ENCODE measurements around the gene APOH. TPM values are rescaled to one million over a fixed set of nuclear protein-coding genes. Genes with fewer than 3 reads are reported as not detected.

APOH gene
- polyA plus RNA-seq, 1 donor (not counting 4 experiments of a cell fraction or from before 2014, with no cell fraction given): not detected

- Histone ChIP-seq H3K79me2 (ENCODE audit: control insufficient read depth, insufficient read depth, low read length) (no peaks in the 10 kb centered on the region), H3K4me2 (ENCODE audit: control insufficient read depth, extremely low read depth, insufficient read depth, low read depth, low read length) (no peak overlapping the region), H3K4me1 (ENCODE audit: control insufficient read depth, extremely low read depth, insufficient read depth, low read length) (no peaks in the 10 kb centered on the region), H3K27me3 (ENCODE audit: control insufficient read depth, extremely low read depth, insufficient read depth, low read length) (peaks cover 9% of the 10 kb centered on the region), H3K4me3 (ENCODE audit: control insufficient read depth in 2 of 3, extremely low read depth in 1 of 3, insufficient read depth in 2 of 3, low read depth in 1 of 3, low read length in 3 of 3) (no peak overlapping the region), H2AFZ (ENCODE audit: control insufficient read depth, low read length) (no peak overlapping the region), H3K9ac (ENCODE audit: control insufficient read depth, extremely low read depth, insufficient read depth, low read length) (no peak overlapping the region), H3K27ac (ENCODE audit: control insufficient read depth, insufficient read depth, low read length) (no peak overlapping the region), H3K9me1 (ENCODE audit: control insufficient read depth, extremely low read depth, insufficient read depth, low read length) (no peaks in the 10 kb centered on the region), H3K9me3 (ENCODE audit: control insufficient read depth, low read depth, low read length) (no peaks in the 10 kb centered on the region), H4K20me1 (ENCODE audit: control insufficient read depth, extremely low read depth, insufficient read depth, low read length) (no peaks in the 10 kb centered on the region), H3K36me3 (ENCODE audit: control insufficient read depth in 2 of 2, extremely low read depth in 1 of 2, insufficient read depth in 2 of 2, low read length in 2 of 2) (no peaks in the 10 kb centered on the region)
- dilution Hi-C loops (cut with MboI; ENCODE audit: extremely low pct_ligation_motif_present, low sequenced_read_pairs): no loop called here
- no peak for DNase-seq (ENCODE audit: low read depth, low spot score)
- FAIRE-seq: no peak
- TF ChIP-seq CTCF (optimal IDR thresholded peaks at IDR 0.05 in 1 of 3, IDR thresholded peaks at IDR 0.05 in 1 of 3, conservative IDR thresholded peaks at IDR 0.05 in 1 of 3; ENCODE audit: extremely low read depth in 1 of 3, insufficient read depth in 2 of 3, low read length in 3 of 3) (no peak), EZH2 (IDR thresholded peaks at IDR 0.05; ENCODE audit: low read length) (no peak)
Measured at GRCh38 chr17:66211047-66211810, 18.0 kb downstream of the APOH start.

- no peaks in the 10 kb centered on the region for H3K36me3 ChIP-seq (ENCODE audit: control insufficient read depth in 2 of 2, extremely low read depth in 1 of 2, insufficient read depth in 2 of 2, low read length in 2 of 2)
- no peak overlapping the region for H3K9ac ChIP-seq (ENCODE audit: control insufficient read depth, extremely low read depth, insufficient read depth, low read length)
- FAIRE-seq: no peak
- dilution Hi-C loops (cut with MboI; ENCODE audit: extremely low pct_ligation_motif_present, low sequenced_read_pairs): no loop called here
- no peak overlapping the region for H3K4me2 ChIP-seq (ENCODE audit: control insufficient read depth, extremely low read depth, insufficient read depth, low read depth, low read length)
- H3K4me1 ChIP-seq (ENCODE audit: control insufficient read depth, extremely low read depth, insufficient read depth, low read length): no peaks in the 10 kb centered on the region
- H3K4me3 ChIP-seq (ENCODE audit: control insufficient read depth in 2 of 3, extremely low read depth in 1 of 3, insufficient read depth in 2 of 3, low read depth in 1 of 3, low read length in 3 of 3): no peak overlapping the region
- no peaks in the 10 kb centered on the region for H3K9me1 ChIP-seq (ENCODE audit: control insufficient read depth, extremely low read depth, insufficient read depth, low read length)
- H3K27ac ChIP-seq (ENCODE audit: control insufficient read depth, insufficient read depth, low read length): no peak overlapping the region
- no peak for DNase-seq (ENCODE audit: low read depth, low spot score)
- TF ChIP-seq CTCF (optimal IDR thresholded peaks at IDR 0.05 in 1 of 3, IDR thresholded peaks at IDR 0.05 in 1 of 3, conservative IDR thresholded peaks at IDR 0.05 in 1 of 3; ENCODE audit: extremely low read depth in 1 of 3, insufficient read depth in 2 of 3, low read length in 3 of 3): no peak
- no peak for TF ChIP-seq EZH2 (IDR thresholded peaks at IDR 0.05; ENCODE audit: low read length)
- no peaks in the 10 kb centered on the region for H3K9me3 ChIP-seq (ENCODE audit: control insufficient read depth, low read depth, low read length)
- H4K20me1 ChIP-seq (ENCODE audit: control insufficient read depth, extremely low read depth, insufficient read depth, low read length): no peaks in the 10 kb centered on the region
- no peak overlapping the region for H2AFZ ChIP-seq (ENCODE audit: control insufficient read depth, low read length)
- no peaks in the 10 kb centered on the region for H3K79me2 ChIP-seq (ENCODE audit: control insufficient read depth, insufficient read depth, low read length)
- H3K27me3 ChIP-seq (ENCODE audit: control insufficient read depth, extremely low read depth, insufficient read depth, low read length): peaks cover 6% of the 10 kb centered on the region
Measured at GRCh38 chr17:66210208-66210574, 19.0 kb downstream of the APOH start.

Data from keratinocyte (primary cell).